Mesendoderm (in vitro differentiated cells): ENCODE results near the gene CLSTN2.

Source experiments
- DNase-seq: peaks from one replicate; pipeline ENCODE4 v3.0.0; 2013
- H2AK5ac ChIP-seq: 2 replicates; pipeline ENCODE4 v1.6.1; 2013; ENCODE audit warnings: low read length, inconsistent platforms
- H2BK120ac ChIP-seq: 2 replicates; pipeline ENCODE4 v1.6.1; 2013; ENCODE audit warnings: low read depth, mild to moderate bottlenecking, low read length, moderate library complexity, mixed read lengths
- H2BK15ac ChIP-seq: replicated peaks from 2 replicates; pipeline ENCODE4 v1.6.1; 2013; ENCODE audit warnings: low read depth, mild to moderate bottlenecking, moderate library complexity
- H2BK5ac ChIP-seq: 2 replicates; pipeline ENCODE4 v1.6.1; 2013; ENCODE audit warnings: low read length, inconsistent platforms
- H3K18ac ChIP-seq: 2 replicates; pipeline ENCODE4 v1.6.1; 2013; ENCODE audit warnings: mild to moderate bottlenecking, low read length, mixed read lengths
- H3K23ac ChIP-seq: one replicate; pipeline ENCODE4 v1.6.1; 2013; ENCODE audit warnings: low read length
- H3K27ac ChIP-seq: 2 replicates; pipeline ENCODE4 v1.5.1; 2013; ENCODE audit warnings: low read depth, mild to moderate bottlenecking, inconsistent platforms, low read length, moderate library complexity
- H3K27me3 ChIP-seq: 2 replicates; pipeline ENCODE4 v1.6.1; 2013; ENCODE audit warnings: low read length, control low read depth, mild to moderate bottlenecking, inconsistent platforms; ENCODE audit not compliant: insufficient read depth, poor library complexity
- H3K36me3 ChIP-seq: 2 replicates; pipeline ENCODE4 v1.6.1; 2013; ENCODE audit warnings: low read length, inconsistent platforms; ENCODE audit not compliant: control insufficient read depth, insufficient read depth
- H3K4ac ChIP-seq: one replicate; pipeline ENCODE4 v1.6.1; 2013; ENCODE audit warnings: low read depth, mild to moderate bottlenecking, low read length, moderate library complexity
- H3K4me1 ChIP-seq: 2 replicates; pipeline ENCODE4 v1.6.1; 2013; ENCODE audit warnings: low read depth, low read length, inconsistent platforms; ENCODE audit not compliant: control insufficient read depth
- H3K4me2 ChIP-seq: 2 replicates; pipeline ENCODE4 v1.6.1; 2013; ENCODE audit warnings: low read length
- H3K4me3 ChIP-seq: 2 replicates; pipeline ENCODE4 v1.5.1; 2013; ENCODE audit warnings: mild to moderate bottlenecking, low read length
- H3K56ac ChIP-seq: one replicate; pipeline ENCODE4 v1.6.1; 2013; ENCODE audit warnings: low read length
- H3K79me1 ChIP-seq: 2 replicates; pipeline ENCODE4 v1.6.1; 2013; ENCODE audit warnings: low read length, inconsistent platforms
- H3K79me2 ChIP-seq: 2 replicates; pipeline ENCODE4 v1.6.1; 2013; ENCODE audit warnings: mild to moderate bottlenecking, low read length; ENCODE audit not compliant: control insufficient read depth, insufficient read depth
- H3K9ac ChIP-seq: 2 replicates; pipeline ENCODE4 v1.6.1; 2013; ENCODE audit warnings: low read length, inconsistent platforms
- H4K5ac ChIP-seq: one replicate; pipeline ENCODE4 v1.6.1; 2013; ENCODE audit warnings: low read length
- H4K8ac ChIP-seq: one replicate; pipeline ENCODE4 v1.6.1; 2013; ENCODE audit warnings: low read depth, mild to moderate bottlenecking, control low read depth, low read length, moderate library complexity
- WGBS: extraction: QIAGEN DNeasy Blood & Tissue Kit; methylation state at CpG from one replicate; pipeline ENCODE4 v1.1.7; 2013; ENCODE audit warnings: low lambda C conversion rate, missing lambda C conversion rate; ENCODE audit not compliant: insufficient coverage; ENCODE audit errors: extremely low coverage; 5-methylcytosine and 5-hydroxymethylcytosine counted together

The CLSTN2 gene

DNA sequence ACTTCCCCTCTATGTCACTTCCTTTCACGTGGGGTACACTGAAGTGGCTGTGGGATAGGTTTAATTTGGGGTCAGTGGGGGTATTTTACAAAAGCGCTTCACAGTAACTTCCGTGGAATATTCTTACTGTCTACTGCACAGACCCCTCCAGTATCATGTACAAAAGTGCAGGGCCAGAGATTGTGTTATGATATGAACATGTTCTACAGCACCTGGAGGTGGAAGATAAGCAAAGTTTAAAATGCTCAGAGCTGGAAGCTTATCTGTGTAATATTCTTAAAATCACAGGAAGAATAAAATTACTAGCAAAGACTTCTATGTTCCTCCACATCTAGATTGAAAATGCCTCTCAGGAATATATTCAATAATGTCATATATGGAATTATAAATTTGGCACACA is 658.8 kb downstream of the CLSTN2 start:
- WGBS: no CpG with 5 or more reads among the region's 3 CpGs

GRCh38 chr3:140595295-140595694 is 660.3 kb downstream of the CLSTN2 start:
- no CpG with 5 or more reads among the region's 2 CpGs for WGBS

More for the DNA sequence above, 658.8 kb downstream of the CLSTN2 start:
- Histone ChIP-seq H3K27ac (no peak overlapping the region), H3K4me1 (no peaks in the 10 kb centered on the region), H4K8ac (no peak overlapping the region), H2AK5ac (no peak overlapping the region), H3K4me3 (no peak overlapping the region), H2BK5ac (no peak overlapping the region), H3K18ac (no peak overlapping the region), H2BK120ac (no peak overlapping the region), H2BK15ac (no peak overlapping the region), H3K79me2 (no peaks in the 10 kb centered on the region), H3K4ac (no peak overlapping the region), H3K27me3 (no peaks in the 10 kb centered on the region), H3K23ac (no peak overlapping the region), H3K4me2 (no peak overlapping the region), H3K9ac (no peak overlapping the region), H3K36me3 (no peaks in the 10 kb centered on the region), H3K56ac (no peak overlapping the region), H3K79me1 (no peaks in the 10 kb centered on the region), H4K5ac (no peak overlapping the region)
- DNase-seq: no peak

DNA sequence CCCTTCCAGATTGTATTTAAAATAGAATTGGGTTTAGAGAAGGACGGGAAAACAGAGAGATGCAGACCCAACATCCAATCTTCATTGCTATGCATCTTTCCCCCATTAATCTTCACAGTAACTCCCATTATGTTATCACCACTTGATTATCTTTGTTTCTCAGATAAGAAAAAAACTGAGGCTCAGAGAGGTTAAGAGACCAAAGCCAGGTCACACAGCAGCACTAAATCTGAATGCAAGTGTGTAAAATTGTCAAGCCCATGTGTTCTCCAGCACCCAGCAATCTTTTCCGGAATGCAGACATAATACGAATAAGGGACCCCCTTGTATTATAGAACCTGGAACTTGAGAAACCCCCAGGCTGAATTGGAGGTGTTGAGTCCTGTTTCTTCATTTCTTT is 662.4 kb downstream of the CLSTN2 start:
- Histone ChIP-seq H3K79me1 (no peaks in the 10 kb centered on the region), H3K56ac (no peak overlapping the region), H3K27me3 (no peaks in the 10 kb centered on the region), H3K4me2 (no peak overlapping the region), H2BK15ac (no peak overlapping the region), H2AK5ac (no peak overlapping the region), H2BK5ac (no peak overlapping the region), H3K4me1 (no peaks in the 10 kb centered on the region), H2BK120ac (no peak overlapping the region), H3K4me3 (no peak overlapping the region), H3K4ac (no peak overlapping the region), H3K18ac (no peak overlapping the region), H3K9ac (no peak overlapping the region), H3K36me3 (no peaks in the 10 kb centered on the region), H3K27ac (no peak overlapping the region), H4K5ac (no peak overlapping the region), H3K79me2 (no peaks in the 10 kb centered on the region), H3K23ac (no peak overlapping the region), H4K8ac (no peak overlapping the region)
- no CpG with 5 or more reads among the region's 3 CpGs for WGBS
- DNase-seq: no peak

More at GRCh38 chr3:140595295-140595694, 660.3 kb downstream of the CLSTN2 start:
- no peak overlapping the region for H2AK5ac ChIP-seq
- no peaks in the 10 kb centered on the region for H3K36me3 ChIP-seq
- H3K23ac ChIP-seq: no peak overlapping the region
- H4K5ac ChIP-seq: no peak overlapping the region
- H3K4me2 ChIP-seq: no peak overlapping the region
- no peak overlapping the region for H2BK120ac ChIP-seq
- H4K8ac ChIP-seq: no peak overlapping the region
- H3K27ac ChIP-seq: no peak overlapping the region
- no peaks in the 10 kb centered on the region for H3K79me2 ChIP-seq
- H3K4me3 ChIP-seq: no peak overlapping the region
- H3K4me1 ChIP-seq: no peaks in the 10 kb centered on the region
- no peak overlapping the region for H3K4ac ChIP-seq
- H2BK5ac ChIP-seq: no peak overlapping the region
- no peaks in the 10 kb centered on the region for H3K79me1 ChIP-seq
- DNase-seq: no peak
- no peak overlapping the region for H3K56ac ChIP-seq
- no peak overlapping the region for H2BK15ac ChIP-seq
- H3K9ac ChIP-seq: no peak overlapping the region
- no peaks in the 10 kb centered on the region for H3K27me3 ChIP-seq
- no peak overlapping the region for H3K18ac ChIP-seq

- H3K9ac ChIP-seq: no peak overlapping the region
- no peaks in the 10 kb centered on the region for H3K27me3 ChIP-seq
- H4K8ac ChIP-seq: no peak overlapping the region
- H3K18ac ChIP-seq: no peak overlapping the region
- no peak overlapping the region for H2BK120ac ChIP-seq
- H3K23ac ChIP-seq: no peak overlapping the region
- no peak overlapping the region for H3K4ac ChIP-seq
- no peak overlapping the region for H4K5ac ChIP-seq
- H3K36me3 ChIP-seq: no peaks in the 10 kb centered on the region
- DNase-seq: no peak
- H3K4me1 ChIP-seq: no peaks in the 10 kb centered on the region
- WGBS: no CpG with 5 or more reads among the region's 2 CpGs
- H2BK15ac ChIP-seq: no peak overlapping the region
- H3K4me2 ChIP-seq: no peak overlapping the region
- no peak overlapping the region for H3K27ac ChIP-seq
- no peak overlapping the region for H2AK5ac ChIP-seq
- no peak overlapping the region for H3K4me3 ChIP-seq
- no peak overlapping the region for H3K56ac ChIP-seq
- H2BK5ac ChIP-seq: no peak overlapping the region
- H3K79me1 ChIP-seq: no peaks in the 10 kb centered on the region
- no peaks in the 10 kb centered on the region for H3K79me2 ChIP-seq
These were observed 662.8 kb downstream of the CLSTN2 start for GRCh38 chr3:140597792-140598191.

DNA sequence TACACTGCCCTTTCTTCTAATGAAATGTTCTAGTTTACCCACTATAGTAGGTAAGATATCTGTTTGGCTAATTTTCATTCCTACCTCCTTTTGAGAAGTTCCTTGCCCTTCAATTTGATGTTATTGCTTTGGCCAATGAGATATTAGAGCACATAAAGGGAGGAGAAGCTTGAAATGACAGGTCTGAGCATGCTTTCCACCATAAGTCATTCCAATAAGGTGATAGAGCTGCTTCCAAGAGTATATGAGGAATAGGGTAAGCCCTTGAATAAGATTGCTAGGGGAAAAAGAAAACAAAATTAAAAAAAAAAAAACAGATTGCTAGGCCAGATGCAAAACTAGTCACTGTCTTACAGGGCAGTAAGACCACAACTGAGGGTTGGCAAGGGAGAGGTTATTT is 664.0 kb downstream of the CLSTN2 start:
- Histone ChIP-seq H3K18ac (no peak overlapping the region), H2BK15ac (no peak overlapping the region), H3K79me2 (no peaks in the 10 kb centered on the region), H3K9ac (no peak overlapping the region), H3K79me1 (no peaks in the 10 kb centered on the region), H3K23ac (no peak overlapping the region), H3K36me3 (no peaks in the 10 kb centered on the region), H3K27me3 (no peaks in the 10 kb centered on the region), H3K27ac (no peak overlapping the region), H3K56ac (no peak overlapping the region), H3K4ac (no peak overlapping the region), H3K4me3 (no peak overlapping the region), H2BK120ac (no peak overlapping the region), H4K8ac (no peak overlapping the region), H2BK5ac (no peak overlapping the region), H3K4me2 (no peak overlapping the region), H4K5ac (no peak overlapping the region), H2AK5ac (no peak overlapping the region), H3K4me1 (no peaks in the 10 kb centered on the region)
- no peak for DNase-seq

- Histone ChIP-seq H3K56ac (no peak overlapping the region), H3K4me1 (no peaks in the 10 kb centered on the region), H3K9ac (no peak overlapping the region), H3K4me3 (no peak overlapping the region), H4K5ac (no peak overlapping the region), H2BK120ac (no peak overlapping the region), H3K23ac (no peak overlapping the region), H2BK5ac (no peak overlapping the region), H3K27ac (no peak overlapping the region), H2AK5ac (no peak overlapping the region), H3K4me2 (no peak overlapping the region), H3K18ac (no peak overlapping the region), H3K27me3 (no peaks in the 10 kb centered on the region), H4K8ac (no peak overlapping the region), H2BK15ac (no peak overlapping the region), H3K4ac (no peak overlapping the region), H3K36me3 (no peaks in the 10 kb centered on the region), H3K79me1 (no peaks in the 10 kb centered on the region), H3K79me2 (no peaks in the 10 kb centered on the region)
- DNase-seq: no peak
- no CpG with 5 or more reads among the region's 1 CpG for WGBS
These were observed 664.5 kb downstream of the CLSTN2 start for GRCh38 chr3:140599496-140599895.
